GM23338 (cell line): ENCODE measurements around the gene NXN. TPM values are rescaled to one million over a fixed set of nuclear protein-coding genes. Genes with fewer than 3 reads are reported as not detected.

Source experiments
- ATAC-seq: fragments of 200-7000 bp; cut with Tn5 transposase; 3 replicates; pipeline ENCODE4 v1.9.1; 2020
- DNase-seq: peaks from one replicate; pipeline ENCODE4 v3.0.0-alpha.2; 2015; ENCODE audit warnings: low spot score
- H2AFZ ChIP-seq: fragments of 200-600 bp; sonication (generic); 2 replicates; pipeline ENCODE4 v1.8.0; 2016; ENCODE audit warnings: antibody characterized with exemption, mild to moderate bottlenecking, moderate library complexity
- H3F3A ChIP-seq: fragments of 200-600 bp; sonication (generic); replicated peaks from 2 replicates; pipeline ENCODE4 v1.8.0; 2017; ENCODE audit warnings: antibody characterized with exemption, mixed run types, low read depth
- H3K27ac ChIP-seq: fragments of 200-600 bp; sonication (generic); 2 replicates; pipeline ENCODE4 v1.6.1; 2016; ENCODE audit warnings: low read depth
- H3K27me3 ChIP-seq: fragments of 200-600 bp; sonication (generic); 2 replicates; pipeline ENCODE4 v1.8.0; 2016; ENCODE audit warnings: mild to moderate bottlenecking, mixed run types, moderate library complexity; ENCODE audit not compliant: insufficient read depth
- H3K36me3 ChIP-seq: fragments of 200-600 bp; sonication (generic); 2 replicates; pipeline ENCODE4 v1.8.0; 2016; ENCODE audit warnings: mild to moderate bottlenecking; ENCODE audit not compliant: insufficient read depth
- H3K4me1 ChIP-seq: fragments of 200-600 bp; sonication (generic); 2 replicates; pipeline ENCODE4 v1.8.0; 2016; ENCODE audit warnings: mild to moderate bottlenecking, moderate library complexity; ENCODE audit not compliant: insufficient read depth
- H3K4me2 ChIP-seq: fragments of 200-600 bp; sonication (generic); 2 replicates; pipeline ENCODE4 v1.7.1; 2017; ENCODE audit warnings: mixed run types
- H3K4me3 ChIP-seq: fragments of 200-600 bp; sonication (generic); 2 replicates; pipeline ENCODE4 v1.6.1; 2016; ENCODE audit warnings: mixed run types
- H3K79me2 ChIP-seq: fragments of 200-600 bp; sonication (generic); replicated peaks from 2 replicates; pipeline ENCODE4 v1.8.0; 2017; ENCODE audit warnings: mild to moderate bottlenecking; ENCODE audit not compliant: insufficient read depth
- H3K9me2 ChIP-seq: fragments of 200-600 bp; sonication (generic); 2 replicates; pipeline ENCODE4 v1.8.0; 2017; ENCODE audit not compliant: insufficient read depth
- H4K20me1 ChIP-seq: fragments of 200-600 bp; sonication (generic); replicated peaks from 2 replicates; pipeline ENCODE4 v1.8.0; 2017; ENCODE audit warnings: mild to moderate bottlenecking; ENCODE audit not compliant: insufficient read depth
- H3K27ac Mint-ChIP-seq: 2 replicates; pipeline ENCODE4 v1.8.0; 2020; ENCODE audit warnings: inconsistent platforms, mild to moderate bottlenecking, moderate library complexity, mixed read lengths
- H3K27me3 Mint-ChIP-seq: 3 replicates; pipeline ENCODE4 v1.8.0; 2022; ENCODE audit warnings: low read depth, mild to moderate bottlenecking, moderate library complexity, mixed read lengths, inconsistent platforms; ENCODE audit not compliant: insufficient read depth, poor library complexity
- H3K36me3 Mint-ChIP-seq: 3 replicates; pipeline ENCODE4 v1.8.0; 2021; ENCODE audit warnings: low read depth, mild to moderate bottlenecking, inconsistent platforms, moderate library complexity, mixed read lengths
- H3K4me1 Mint-ChIP-seq: 3 replicates; pipeline ENCODE4 v1.8.0; 2020; ENCODE audit warnings: mild to moderate bottlenecking, inconsistent platforms, mixed read lengths
- H3K4me3 Mint-ChIP-seq: 3 replicates; pipeline ENCODE4 v1.8.0; 2021; ENCODE audit warnings: moderate library complexity, mild to moderate bottlenecking, inconsistent platforms, mixed read lengths
- H3K9me3 Mint-ChIP-seq: 3 replicates; pipeline ENCODE4 v1.8.0; 2020; ENCODE audit warnings: moderate library complexity, mild to moderate bottlenecking, inconsistent platforms, mixed read lengths
- CREB1 ChIP-seq: fragments of 250-450 bp; sonication (Bioruptor Pico); IDR thresholded peaks from 2 replicates; pipeline ENCODE4 v1.5.0; 2020; ENCODE audit warnings: low read depth, mild to moderate bottlenecking, moderate library complexity
- ETS1 ChIP-seq: IDR thresholded peaks from 2 replicates; pipeline ENCODE4 v1.6.1; 2016; ENCODE audit warnings: antibody characterized with exemption
- POLR2AphosphoS5 ChIP-seq: IDR thresholded peaks from 2 replicates; pipeline ENCODE4 v1.6.1; 2016; ENCODE audit warnings: antibody characterized with exemption, low read depth
- STAT1 ChIP-seq: IDR thresholded peaks from one replicate; pipeline ENCODE4 v1.6.1; 2016; ENCODE audit warnings: antibody characterized with exemption; ENCODE audit not compliant: unreplicated experiment
- ZNF114 ChIP-seq: fragments of 250-450 bp; sonication (Bioruptor Pico); IDR thresholded peaks from 2 replicates; pipeline ENCODE4 v1.5.0; 2020; ENCODE audit warnings: mild to moderate bottlenecking, moderate library complexity
- ZNF331 ChIP-seq: fragments of 250-450 bp; sonication (Bioruptor Pico); IDR thresholded peaks from 2 replicates; pipeline ENCODE4 v1.5.0; 2020; ENCODE audit warnings: low read depth, mild to moderate bottlenecking, moderate library complexity
- polyA plus RNA-seq: library from polyadenylated mRNA; unstranded; fragments of >200 nt; fragmentation: Nextera tagmentation; extraction: Ambion mirVana; gene quantifications from 2 replicates; pipeline ENCODE4 v1.2.1, GENCODE V29; 2016
- total RNA-seq: library from RNA; depleted of rRNA; stranded (reverse); fragments of >200 nt; shearing (Covaris generic); gene quantifications from 2 replicates; pipeline ENCODE4 v1.2.3, GENCODE V29; 2014

NXN gene
- total and polyA plus RNA-seq, 2 experiments from 2014 or later: 31.8 to 105 TPM

GRCh38 chr17:814371-814770, 165.2 kb downstream of the NXN start:
- H3K27me3 ChIP-seq: no peaks in the 10 kb centered on the region
- H3K79me2 ChIP-seq: no peaks in the 10 kb centered on the region
- no peak for ATAC-seq
- H3K9me3 Mint-ChIP-seq: no peaks in the 10 kb centered on the region; the same call in 1 of the 3 replicates
- no peaks in the 10 kb centered on the region for H3K9me2 ChIP-seq
- H3K4me1 Mint-ChIP-seq: no peaks in the 10 kb centered on the region
- H2AFZ ChIP-seq: no peak overlapping the region
- no peaks in the 10 kb centered on the region for H3K4me1 ChIP-seq
- H3K36me3 ChIP-seq: peaks cover 4% of the 10 kb centered on the region; the same call in 1 of the 2 replicates
- H3K27ac Mint-ChIP-seq: no peak overlapping the region
- peaks cover under 1% of the 10 kb centered on the region; the same call in 1 of the 2 replicates for H4K20me1 ChIP-seq
- DNase-seq: no peak
- H3K36me3 Mint-ChIP-seq: peaks cover 68% of the 10 kb centered on the region
- H3K4me3 Mint-ChIP-seq: no peak overlapping the region
- H3K4me2 ChIP-seq: no peak overlapping the region
- TF ChIP-seq STAT1: no peak
- TF ChIP-seq CREB1 (CRISPR knock-in tag): no peak
- TF ChIP-seq ZNF114 (CRISPR knock-in tag): no peak
- H3K27ac ChIP-seq: no peak overlapping the region
- H3F3A ChIP-seq: peaks cover 9% of the 10 kb centered on the region; the same call in 1 of the 2 replicates
- H3K4me3 ChIP-seq: no peak overlapping the region
- H3K27me3 Mint-ChIP-seq: peaks cover 10% of the 10 kb centered on the region

- Mint-ChIP-seq H3K27me3 (peaks cover 18% of the 10 kb centered on the region), H3K27ac (peak overlapping the region; percentile 5; the same call in 1 of the 2 replicates), H3K4me3 (no peak overlapping the region), H3K36me3 (peaks cover 63% of the 10 kb centered on the region), H3K4me1 (no peaks in the 10 kb centered on the region), H3K9me3 (no peaks in the 10 kb centered on the region; the same call in 1 of the 3 replicates)
- Histone ChIP-seq H3F3A (peaks cover 9% of the 10 kb centered on the region; the same call in 1 of the 2 replicates), H4K20me1 (peaks cover 8% of the 10 kb centered on the region; the same call in 1 of the 2 replicates), H3K79me2 (no peaks in the 10 kb centered on the region), H3K4me1 (no peaks in the 10 kb centered on the region), H2AFZ (no peak overlapping the region), H3K36me3 (no peaks in the 10 kb centered on the region; the same call in 1 of the 2 replicates), H3K9me2 (no peaks in the 10 kb centered on the region), H3K4me3 (no peak overlapping the region), H3K27me3 (no peaks in the 10 kb centered on the region), H3K4me2 (no peak overlapping the region), H3K27ac (0 out of 2 replicates have a peak overlapping the region, but pooled peaks have one; percentile 32)
- TF ChIP-seq CREB1 (CRISPR knock-in tag) (no peak), POLR2AphosphoS5 (no peak), ZNF331 (CRISPR knock-in tag) (no peak)
- DNase-seq (no peak), ATAC-seq (no peak)
Observed at GRCh38 chr17:812638-813204, 166.9 kb downstream of the NXN start.

- no peak overlapping the region for H3K4me3 ChIP-seq
- Mint-ChIP-seq H3K36me3 (peaks cover 53% of the 10 kb centered on the region), H3K27ac (no peak overlapping the region), H3K9me3 (no peaks in the 10 kb centered on the region; the same call in 1 of the 3 replicates), H3K4me1 (no peaks in the 10 kb centered on the region), H3K27me3 (peaks cover 18% of the 10 kb centered on the region), H3K4me3 (no peak overlapping the region)
- H4K20me1 ChIP-seq: peaks cover 8% of the 10 kb centered on the region; the same call in 1 of the 2 replicates
- no peak overlapping the region for H3K4me2 ChIP-seq
- H3K4me1 ChIP-seq: no peaks in the 10 kb centered on the region
- no peak overlapping the region for H2AFZ ChIP-seq
- no peak for TF ChIP-seq ETS1
- peak; percentile 25; the same call in 2 of the 3 replicates for ATAC-seq
- no peaks in the 10 kb centered on the region for H3K79me2 ChIP-seq
- H3K27ac ChIP-seq: peak overlapping the region; percentile 59; the same call in 1 of the 2 replicates
- no peaks in the 10 kb centered on the region for H3K9me2 ChIP-seq
- no peaks in the 10 kb centered on the region for H3K36me3 ChIP-seq
- H3F3A ChIP-seq: peaks cover 9% of the 10 kb centered on the region; the same call in 1 of the 2 replicates
- no peak for DNase-seq
- no peaks in the 10 kb centered on the region for H3K27me3 ChIP-seq
Observed at GRCh38 chr17:811051-811784, 168.4 kb downstream of the NXN start.
